Heart left ventricle (tissue), 16 donors: ENCODE results near the gene SPATA31D1. TPM values are rescaled to one million over a fixed set of nuclear protein-coding genes. Genes with fewer than 3 reads are reported as not detected.

Experiments
- ATAC-seq, 4 donors: fragments of 200-7000 bp; cut with Tn5 transposase; one replicate each; pipeline ENCODE4 v1.9.1; 2020 to 2022; ENCODE audit warnings: moderate library complexity in 4 of 4, mild to moderate bottlenecking in 3 of 4, moderate number of reproducible peaks in 1 of 4
- DNase-seq, 5 donors: peaks; one replicate each; pipeline ENCODE4 v3.0.0-alpha.2; 2020
- H3K27ac ChIP-seq, 12 donors: fragments of 200-600 bp; sonication (generic) in 4 of 12; one replicate each; pipeline versions ENCODE4 v1.5.0 to v1.8.0; 2016 to 2022; ENCODE audit warnings: mild to moderate bottlenecking in 2 of 12
- H3K27me3 ChIP-seq, 9 donors: fragments of 200-600 bp; sonication (generic) in 2 of 9; one replicate each; pipeline versions ENCODE4 v1.5.1 to v1.8.0; 2016 to 2022; ENCODE audit warnings: mild to moderate bottlenecking in 3 of 9
- H3K36me3 ChIP-seq, 9 donors: fragments of 200-600 bp; sonication (generic) in 2 of 9; one replicate each; pipeline versions ENCODE4 v1.5.0 to v1.8.0; 2018 to 2022; ENCODE audit warnings: mild to moderate bottlenecking in 2 of 9
- H3K4me1 ChIP-seq, 12 donors: fragments of 200-600 bp; sonication (generic) in 4 of 12; one replicate each; pipeline versions ENCODE4 v1.5.0 to v1.8.0; 2016 to 2022; ENCODE audit warnings: mild to moderate bottlenecking in 3 of 12
- H3K4me3 ChIP-seq, 12 donors: fragments of 200-600 bp; sonication (generic) in 4 of 12; one replicate each; pipeline versions ENCODE4 v1.5.0 to v1.8.0; 2017 to 2022; ENCODE audit warnings: mild to moderate bottlenecking in 9 of 12, moderate library complexity in 4 of 12
- H3K9me3 ChIP-seq, 12 donors: fragments of 200-600 bp; sonication (generic) in 4 of 12; one replicate each; pipeline versions ENCODE4 v1.5.0 to v1.8.0; 2016 to 2022; ENCODE audit warnings: mild to moderate bottlenecking in 1 of 12
- CTCF ChIP-seq, 12 donors: fragments of 200-600 bp; sonication (generic) in 4 of 12; IDR thresholded peaks; one replicate each; pipeline versions ENCODE4 v1.5.0 to v1.8.0; 2018 to 2022; ENCODE audit warnings: antibody characterized with exemption in 12 of 12, mild to moderate bottlenecking in 5 of 12
- POLR2A ChIP-seq, 2 donors: fragments of 450-650 bp; IDR thresholded peaks; one replicate each; pipeline ENCODE4 v1.6.1; 2017; ENCODE audit warnings: antibody characterized with exemption in 2 of 2, mild to moderate bottlenecking in 2 of 2, moderate library complexity in 2 of 2
- WGBS, 4 donors: extraction: QIAGEN DNeasy Blood & Tissue Kit in 2 of 4; methylation state at CpG; one replicate each; pipeline versions ENCODE4 v1.1.5 to v1.1.7; 2013 to 2018; 5-methylcytosine and 5-hydroxymethylcytosine counted together
- intact Hi-C, 10 donors: fragments of 100-400 bp; cut with DNase I; formaldehyde crosslinking; loops; one replicate each; pipeline versions ENCODE4 v1.11.1 to v1.14.2; 2022
- polyA plus RNA-seq, 2 donors: library from polyadenylated mRNA; stranded (reverse); fragments of 200-250 nt; gene quantifications; one replicate each; pipeline ENCODE4 v1.2.3, GENCODE V29; 2013
- total RNA-seq, 9 donors: library from RNA; depleted of rRNA in 2 of 9; stranded (reverse); fragments of >200 nt in 2 of 9; fragmentation: NEBNext Ultra II Directional in 3 of 9; extraction: Animal tissue kit (Norgen Biotek cat#: 25700) in 3 of 9; gene quantifications; one replicate each; pipeline versions ENCODE4 v1.1.0 to v1.2.4, GENCODE V29; 2016 to 2023
- donor health status: ischemic (EF 13 %, LVEDD 7.1; RV severe dilation, severe dysfunction).
- donor health status: healthy with polysubstance abuse.
- donor health status: DM: no; HTN: yes; CAD: no.
- donor health status: DM: no; HTN: no; CAD: no.
- donor health status: ischemic (EF 25% LVEDD 6.9; RV normal size, moderate dysfunction).
- donor health status: ischemic (EF 25% LVEDD 5.7; RV mildly dilated, moderate dysfunction).
- donor health status: healthy.
- donor health status: DM: yes; HTN: yes; CAD: no.
- donor health status: ischemic (EF 35%, LVEDD 5.7; RV mildly dilated, moderate dysfunction).
- donor health status: nonischemic (EF 11% LVEDD 7.7; RV severe dilation, severe dysfunction).
- donor health status: DM: yes; HTN: yes; CAD: no.
- donor health status: PGD.
- donor health status: ischemic (EF 29% LVEDD 5.4; RV normal size, mild dysfunction).
- donor health status: nonischemic (EF 23%, LVEDD 6.1; RV moderate dilation, normal function).

SPATA31D1 gene
- total and polyA plus RNA-seq, 11 donors = 0.07 TPM; not detected in 10

- Histone ChIP-seq H3K9me3 (peaks cover 0 to 10% (median 0%) of the 10 kb centered on the region in 12 donors), H3K27me3 (no peaks in the 10 kb centered on the region), H3K27ac (no peak overlapping the region), H3K4me3 (no peak overlapping the region), H3K36me3 (no peaks in the 10 kb centered on the region), H3K4me1 (no peaks in the 10 kb centered on the region)
- intact Hi-C loops = no loop called here
- WGBS, 4 donors = 77 to 83% (median 80%) methylated on average over 6 of the region's 6 CpGs
- ATAC-seq = no peak
- DNase-seq = no peak
- TF ChIP-seq CTCF (IDR thresholded peaks at IDR 0.05) = no peak
- TF ChIP-seq POLR2A (IDR thresholded peaks at IDR 0.05) = no peak
Measured at GRCh38 chr9:81964218-81965171, 24.1 kb upstream of the SPATA31D1 start.

DNA sequence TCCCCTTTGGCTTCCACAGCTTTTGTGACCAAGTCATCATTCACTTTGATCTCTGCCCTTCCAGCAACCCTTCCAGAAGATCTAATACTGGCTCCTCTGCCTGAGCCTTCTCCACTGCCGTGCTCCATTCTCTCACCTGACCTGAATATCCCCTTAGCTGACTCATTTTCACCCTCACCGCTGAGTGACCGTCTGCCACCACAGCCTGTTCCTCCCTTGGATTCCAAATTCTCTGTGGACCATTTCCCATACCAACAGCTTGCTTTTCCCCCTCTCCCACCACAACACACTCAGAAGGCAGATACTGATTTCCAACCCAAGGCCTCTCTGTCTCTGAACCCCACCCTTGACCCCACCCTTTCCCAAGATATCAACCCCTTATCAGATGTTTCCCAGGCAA is 20.5 kb upstream of the SPATA31D1 start:
- no peak overlapping the region for H3K4me3 ChIP-seq
- H3K9me3 ChIP-seq = peaks cover 0 to 10% (median 0%) of the 10 kb centered on the region in 12 donors
- ATAC-seq (no peak), DNase-seq (no peak)
- intact Hi-C loops = no loop called here
- H3K27me3 ChIP-seq = no peaks in the 10 kb centered on the region
- 86 to 91% (median 91%) methylated on average over 3 of the region's 3 CpGs for WGBS, 4 donors
- TF ChIP-seq POLR2A (IDR thresholded peaks at IDR 0.05) = no peak
- TF ChIP-seq CTCF (IDR thresholded peaks at IDR 0.05) = no peak
- H3K4me1 ChIP-seq = no peaks in the 10 kb centered on the region
- no peak overlapping the region for H3K27ac ChIP-seq
- no peaks in the 10 kb centered on the region for H3K36me3 ChIP-seq

GRCh38 chr9:81969971-81970370 is 18.6 kb upstream of the SPATA31D1 start:
- no peak for TF ChIP-seq CTCF (IDR thresholded peaks at IDR 0.05)
- TF ChIP-seq POLR2A (IDR thresholded peaks at IDR 0.05) = no peak
- H3K4me1 ChIP-seq = no peaks in the 10 kb centered on the region
- no peak for ATAC-seq

DNA sequence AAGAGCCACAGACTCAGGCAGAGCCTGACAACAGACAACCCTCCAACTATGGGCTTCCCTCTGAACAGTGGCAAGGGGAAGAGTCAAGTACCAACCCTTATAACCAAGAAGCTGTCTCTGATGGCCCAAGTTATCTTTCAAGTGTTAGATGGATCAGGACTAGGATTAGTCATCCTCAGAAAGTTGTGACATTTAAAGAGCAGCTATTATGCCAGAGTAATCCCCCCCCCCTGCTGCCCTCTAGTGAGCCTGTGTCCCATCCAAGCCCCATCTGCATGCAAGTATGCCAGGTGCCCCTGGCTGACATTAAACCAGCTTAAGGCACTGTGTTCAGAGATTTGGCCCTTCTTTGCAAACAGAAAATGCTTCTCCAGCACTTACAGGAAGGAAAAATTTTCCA is 16.8 kb upstream of the SPATA31D1 start:
- intact Hi-C loops = no loop called here
- Histone ChIP-seq H3K9me3 (peaks cover 0 to 13% (median 0%) of the 10 kb centered on the region in 12 donors), H3K27ac (no peak overlapping the region), H3K4me1 (no peaks in the 10 kb centered on the region), H3K4me3 (no peak overlapping the region), H3K36me3 (no peaks in the 10 kb centered on the region), H3K27me3 (no peaks in the 10 kb centered on the region)
- TF ChIP-seq CTCF (IDR thresholded peaks at IDR 0.05) = no peak
- TF ChIP-seq POLR2A (IDR thresholded peaks at IDR 0.05) = no peak
- no peak for DNase-seq
- ATAC-seq = no peak

More at GRCh38 chr9:81969971-81970370, 18.6 kb upstream of the SPATA31D1 start:
- Histone ChIP-seq H3K36me3 (no peaks in the 10 kb centered on the region), H3K9me3 (peaks cover 0 to 10% (median 0%) of the 10 kb centered on the region in 12 donors), H3K27ac (no peak overlapping the region), H3K27me3 (no peaks in the 10 kb centered on the region), H3K4me3 (no peak overlapping the region)
- DNase-seq = no peak
- intact Hi-C loops = no loop called here
